LNCAP (cell line): ENCODE measurements around the gene ANKLE2.

Experiments
- TF ChIP-seq, protein P1 (sequence below): fragments of 450-650 bp; IDR thresholded peaks from 2 replicates; pipeline ENCODE4 v1.5.1; 2017; ENCODE audit warnings: mild to moderate bottlenecking

The ANKLE2 gene

DNA sequence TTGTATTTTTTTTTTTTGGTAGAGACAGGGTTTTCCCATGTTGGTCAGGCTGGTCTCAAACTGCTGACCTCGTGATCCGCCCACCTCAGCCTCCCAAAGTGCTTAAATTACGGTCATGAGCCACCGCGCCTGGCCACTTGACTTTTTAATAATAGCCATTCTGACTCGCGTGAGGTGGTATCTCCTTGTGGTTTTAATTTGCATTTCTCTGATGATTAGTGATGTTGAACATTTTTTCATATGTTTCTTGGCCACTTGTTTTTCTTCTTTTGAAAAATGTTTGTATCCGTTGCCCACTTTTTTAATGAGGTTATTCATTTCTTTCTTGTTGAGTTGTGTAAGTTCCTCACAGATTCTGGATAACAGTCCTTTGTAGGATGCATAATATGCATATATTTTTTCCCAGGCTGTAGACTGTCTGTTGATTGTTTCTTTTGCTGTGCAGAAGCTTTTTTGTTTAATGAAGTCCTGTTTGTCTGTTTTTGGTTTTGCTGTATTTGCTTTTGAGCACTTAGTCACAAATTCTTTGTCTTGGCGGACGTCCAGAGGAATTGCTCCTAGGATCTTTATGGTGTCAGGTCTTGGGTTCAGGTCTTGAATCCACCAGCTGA is 61.3 kb downstream of the ANKLE2 start:
- TF ChIP-seq, protein P1, sequence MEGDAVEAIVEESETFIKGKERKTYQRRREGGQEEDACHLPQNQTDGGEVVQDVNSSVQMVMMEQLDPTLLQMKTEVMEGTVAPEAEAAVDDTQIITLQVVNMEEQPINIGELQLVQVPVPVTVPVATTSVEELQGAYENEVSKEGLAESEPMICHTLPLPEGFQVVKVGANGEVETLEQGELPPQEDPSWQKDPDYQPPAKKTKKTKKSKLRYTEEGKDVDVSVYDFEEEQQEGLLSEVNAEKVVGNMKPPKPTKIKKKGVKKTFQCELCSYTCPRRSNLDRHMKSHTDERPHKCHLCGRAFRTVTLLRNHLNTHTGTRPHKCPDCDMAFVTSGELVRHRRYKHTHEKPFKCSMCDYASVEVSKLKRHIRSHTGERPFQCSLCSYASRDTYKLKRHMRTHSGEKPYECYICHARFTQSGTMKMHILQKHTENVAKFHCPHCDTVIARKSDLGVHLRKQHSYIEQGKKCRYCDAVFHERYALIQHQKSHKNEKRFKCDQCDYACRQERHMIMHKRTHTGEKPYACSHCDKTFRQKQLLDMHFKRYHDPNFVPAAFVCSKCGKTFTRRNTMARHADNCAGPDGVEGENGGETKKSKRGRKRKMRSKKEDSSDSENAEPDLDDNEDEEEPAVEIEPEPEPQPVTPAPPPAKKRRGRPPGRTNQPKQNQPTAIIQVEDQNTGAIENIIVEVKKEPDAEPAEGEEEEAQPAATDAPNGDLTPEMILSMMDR = no peak

DNA sequence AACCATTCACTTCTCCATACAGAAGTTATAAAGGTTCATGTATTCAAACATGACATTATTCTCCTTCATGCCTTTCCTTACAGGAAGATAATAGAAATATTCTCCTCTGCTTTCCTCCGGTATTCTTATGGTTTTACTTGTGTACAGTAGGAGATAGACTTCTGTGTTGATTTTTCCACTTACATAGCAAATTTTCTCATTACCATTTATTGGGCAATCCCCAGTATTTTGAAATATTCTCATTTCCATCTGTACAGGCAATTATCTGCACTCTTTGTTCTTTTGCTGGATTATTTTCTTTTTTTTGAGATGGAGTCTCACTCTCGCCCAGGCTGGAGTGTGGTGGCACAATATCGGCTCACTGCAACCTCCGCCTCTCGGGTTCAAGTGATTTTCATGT is 63.3 kb downstream of the ANKLE2 start:
- TF ChIP-seq, protein P1 = no peak

DNA sequence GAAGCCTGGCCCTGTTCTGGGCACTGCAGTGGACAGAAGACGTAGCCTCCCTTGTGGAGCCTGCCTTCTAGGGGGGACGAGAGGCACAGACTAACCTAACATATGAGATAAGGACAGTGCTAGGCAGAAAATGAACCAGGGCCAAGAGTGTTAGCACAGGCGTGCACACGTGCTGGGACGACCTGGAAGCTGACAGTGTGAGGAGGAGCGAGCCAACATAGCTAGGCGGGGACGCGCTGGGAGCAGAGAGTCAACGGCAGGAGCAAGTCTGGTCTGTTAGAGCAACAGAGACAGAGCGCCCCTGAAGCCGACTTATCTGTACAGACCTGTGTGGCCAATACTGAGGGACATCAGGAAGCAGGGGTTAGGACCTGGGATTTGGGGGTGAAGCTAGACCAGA is 66.2 kb downstream of the ANKLE2 start:
- TF ChIP-seq, protein P1 = no peak

DNA sequence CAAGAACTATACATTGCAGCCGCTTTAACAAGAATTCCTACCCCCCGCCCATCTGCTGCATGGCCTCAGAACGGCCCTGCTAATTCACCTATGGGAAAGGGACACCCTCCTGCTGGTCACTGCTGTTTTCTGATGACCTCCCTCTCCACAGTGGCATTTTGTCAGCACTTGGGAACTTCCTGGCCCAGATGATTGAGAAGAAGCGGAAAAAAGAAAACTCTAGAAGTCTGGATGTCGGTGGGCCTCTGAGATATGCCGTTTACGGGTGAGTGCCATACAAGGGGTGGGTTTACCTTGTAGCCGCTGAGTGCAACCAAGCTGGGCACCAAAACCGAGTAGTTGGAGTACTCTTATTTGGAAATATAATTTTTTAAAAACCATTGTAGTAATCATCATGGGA is 71.5 kb downstream of the ANKLE2 start:
- TF ChIP-seq, protein P1 = no peak

DNA sequence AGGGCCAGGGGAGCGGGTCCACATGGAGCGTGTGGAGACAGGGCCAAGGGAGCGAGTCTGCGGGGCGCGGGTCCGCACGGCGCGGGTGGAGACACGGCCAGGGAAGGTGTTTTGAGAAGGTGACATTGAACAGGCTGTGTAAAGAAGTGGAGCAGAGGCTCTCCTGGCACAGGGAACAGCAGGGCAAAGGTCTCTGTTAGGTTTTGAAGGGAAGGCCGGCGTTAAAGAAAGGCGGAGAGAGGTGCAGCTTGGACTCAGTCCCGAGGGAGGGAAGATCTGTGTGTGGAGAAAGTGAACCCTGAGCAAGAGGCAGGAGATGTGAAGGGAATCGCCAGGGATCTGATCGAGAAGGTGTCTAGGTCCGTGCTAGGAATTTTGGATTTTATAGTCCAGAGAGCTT is 72.4 kb downstream of the ANKLE2 start:
- TF ChIP-seq, protein P1 = no peak

DNA sequence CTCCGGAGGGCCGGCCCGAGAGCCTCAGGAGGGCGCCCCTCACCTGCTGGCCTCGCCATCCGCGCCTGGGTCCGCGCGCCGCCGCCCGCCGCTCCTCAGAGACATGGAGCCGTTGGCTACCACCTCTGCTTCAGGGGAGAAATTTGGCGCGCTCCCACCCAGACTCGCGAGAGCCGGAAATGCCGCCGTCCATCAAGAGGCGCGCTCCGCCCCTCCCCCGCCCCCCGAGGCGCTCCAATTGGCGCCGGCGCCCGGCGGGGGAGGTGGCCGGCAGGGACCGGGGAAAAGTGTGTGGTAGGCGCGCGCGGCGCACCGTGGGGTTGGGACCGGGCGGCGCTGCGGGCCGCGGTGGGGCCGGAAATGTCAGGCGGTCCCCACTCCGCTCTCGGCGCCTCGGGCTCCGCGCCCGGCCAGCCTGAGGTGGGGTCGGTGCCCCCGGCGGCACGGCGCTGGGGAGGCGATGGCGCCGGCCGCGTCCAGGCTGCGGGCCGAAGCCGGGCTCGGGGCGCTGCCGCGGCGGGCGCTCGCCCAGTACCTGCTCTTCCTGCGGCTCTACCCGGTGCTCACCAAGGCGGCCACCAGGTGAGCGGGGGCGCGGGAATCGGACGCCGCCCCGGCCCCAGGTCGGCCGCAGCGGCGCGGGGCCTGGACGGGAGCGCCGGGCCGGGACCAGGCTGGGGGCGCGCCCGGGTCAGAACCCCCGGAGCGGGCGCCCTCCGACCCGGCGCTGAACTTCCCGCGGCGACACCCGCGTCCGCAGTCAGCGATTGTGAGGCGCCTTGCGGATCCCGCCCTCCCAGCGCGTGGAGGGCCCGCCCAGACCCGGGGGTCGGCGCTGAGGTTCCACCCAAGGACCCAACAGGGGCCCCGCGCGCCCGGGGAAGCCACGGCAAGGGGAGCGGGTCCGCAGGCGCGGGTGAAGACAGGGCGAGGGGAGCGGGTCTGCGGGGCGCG is 74.1 kb downstream of the ANKLE2 start, which contains the start of the genes POLE and PXMP2:
POLE (minus strand) TSS at position 132 of the 954 bp plus-strand sequence; CDS start at position 105, 27 bp downstream.
PXMP2 (plus strand) TSS at position 377 of the 954 bp plus-strand sequence; CDS start at position 461, 84 bp downstream.
- TF ChIP-seq, protein P1 = no peak

DNA sequence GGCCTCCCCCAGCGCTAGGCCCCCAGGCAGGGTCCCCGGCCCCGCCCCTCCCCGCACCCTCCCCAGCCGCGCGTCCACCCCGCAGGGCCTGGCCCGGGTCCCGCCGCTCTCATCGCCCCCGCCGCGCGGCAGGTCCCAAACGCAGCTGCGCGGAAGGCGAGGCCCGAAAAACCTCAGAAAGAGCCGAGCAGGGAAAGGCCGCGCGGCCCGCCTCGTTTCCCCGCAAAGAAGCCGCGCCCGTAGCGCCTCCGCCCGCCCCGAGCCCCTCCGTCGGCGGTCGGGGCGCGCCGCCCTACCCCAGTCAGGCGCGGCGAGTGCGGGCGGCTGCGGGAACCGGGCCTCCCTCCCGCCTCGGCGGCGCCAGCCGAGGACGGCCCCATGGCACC is 74.8 kb downstream of the ANKLE2 start:
- TF ChIP-seq, protein P1 = no peak
